ENCODE measurements around the gene EIF4A2. TPM values are rescaled to one million over a fixed set of nuclear protein-coding genes. Genes with fewer than 3 reads are reported as not detected.

The EIF4A2 gene
- total RNA-seq, 1 experiment from 2014 or later, result 435 TPM

DNA sequence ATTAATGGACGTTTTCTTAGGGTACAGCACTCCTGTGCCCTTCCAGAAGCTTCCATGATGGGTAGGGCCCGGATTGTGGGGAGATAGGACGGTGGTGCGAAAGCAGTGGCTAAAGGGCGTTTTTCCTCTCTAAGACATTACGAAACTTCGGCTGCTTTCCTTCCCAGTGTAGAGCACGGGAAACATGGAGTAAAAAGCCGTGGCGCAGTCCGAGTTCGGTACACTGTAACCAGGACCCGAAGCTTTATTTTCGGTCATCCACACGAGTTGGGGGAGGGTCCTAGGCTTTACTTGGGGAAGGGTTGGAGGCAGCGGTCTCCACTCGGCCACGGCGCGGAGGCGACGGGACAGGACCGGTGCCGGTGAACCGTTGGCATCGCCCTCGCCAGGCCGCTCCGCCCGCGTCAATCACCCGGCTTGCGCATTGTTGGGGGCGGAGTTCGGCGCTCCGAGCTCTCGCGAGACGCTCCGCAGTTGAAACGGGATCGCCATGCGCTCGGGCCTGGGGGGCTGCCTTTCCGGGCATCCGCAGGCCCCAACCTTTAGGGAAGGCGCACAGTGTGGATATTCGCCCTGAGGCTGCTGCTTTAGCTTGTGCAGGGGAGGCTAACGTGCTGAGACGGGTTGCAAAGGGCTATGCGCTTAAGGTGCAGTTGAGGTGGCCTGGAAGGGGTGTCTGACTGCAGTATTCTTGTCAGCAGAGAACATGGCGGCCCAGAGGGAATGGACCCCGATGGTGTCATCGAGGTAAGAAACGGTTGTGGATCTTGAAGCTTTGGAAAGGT, 546 bp downstream of the EIF4A2 start:
- ChIA-PET CTCF (no interaction called here), POLR2A (ENCODE audit: low non-redundant PET) (interaction anchor here (0.6 to 0.7 kb wide), 5 partner anchors 47 to 1054 kb away, joined by 4 to 11 read pairs (median 5); partner anchors contain the start of gene RPL39L)
- peak; percentile 79 for DNase-seq (ENCODE audit: low spot score)
- Histone ChIP-seq H3K4me3 (ENCODE audit: low read depth, low read length, poor library complexity, severe bottlenecking) (peak overlapping the region; percentile 77), H3K27ac (ENCODE audit: low read depth, low read length, poor library complexity, severe bottlenecking) (peak overlapping the region; percentile 98), H3K9me3 (ENCODE audit: low read depth, low read length, poor library complexity, severe bottlenecking) (no peaks in the 10 kb centered on the region), H3K27me3 (replicated peaks; ENCODE audit: insufficient read depth, low read depth, low read length, poor library complexity) (no peaks in the 10 kb centered on the region), H3K4me1 (ENCODE audit: insufficient read depth, low read length, poor library complexity, severe bottlenecking) (peaks cover 27% of the 10 kb centered on the region), H3K36me3 (ENCODE audit: insufficient read depth, low read length, poor library complexity, severe bottlenecking) (peaks cover 52% of the 10 kb centered on the region)
- intact Hi-C loops (cut with micrococcal nuclease; ENCODE audit: unreplicated experiment), result loop anchor here (10.0 kb wide), 1 partner anchor 169 kb away; the partner anchor contains the start of gene AHSG
- BruUV-seq (replicated peaks), result TSS peak; percentile 47
- TF ChIP-seq, protein P1, sequence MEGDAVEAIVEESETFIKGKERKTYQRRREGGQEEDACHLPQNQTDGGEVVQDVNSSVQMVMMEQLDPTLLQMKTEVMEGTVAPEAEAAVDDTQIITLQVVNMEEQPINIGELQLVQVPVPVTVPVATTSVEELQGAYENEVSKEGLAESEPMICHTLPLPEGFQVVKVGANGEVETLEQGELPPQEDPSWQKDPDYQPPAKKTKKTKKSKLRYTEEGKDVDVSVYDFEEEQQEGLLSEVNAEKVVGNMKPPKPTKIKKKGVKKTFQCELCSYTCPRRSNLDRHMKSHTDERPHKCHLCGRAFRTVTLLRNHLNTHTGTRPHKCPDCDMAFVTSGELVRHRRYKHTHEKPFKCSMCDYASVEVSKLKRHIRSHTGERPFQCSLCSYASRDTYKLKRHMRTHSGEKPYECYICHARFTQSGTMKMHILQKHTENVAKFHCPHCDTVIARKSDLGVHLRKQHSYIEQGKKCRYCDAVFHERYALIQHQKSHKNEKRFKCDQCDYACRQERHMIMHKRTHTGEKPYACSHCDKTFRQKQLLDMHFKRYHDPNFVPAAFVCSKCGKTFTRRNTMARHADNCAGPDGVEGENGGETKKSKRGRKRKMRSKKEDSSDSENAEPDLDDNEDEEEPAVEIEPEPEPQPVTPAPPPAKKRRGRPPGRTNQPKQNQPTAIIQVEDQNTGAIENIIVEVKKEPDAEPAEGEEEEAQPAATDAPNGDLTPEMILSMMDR (conservative IDR thresholded peaks at IDR 0.05; ENCODE audit: low read depth, low read length), result no peak
- no peak for TF ChIP-seq EZH2 (IDR thresholded peaks at IDR 0.05; ENCODE audit: borderline replicate concordance, low read depth, low read length, poor library complexity, severe bottlenecking)

DNA sequence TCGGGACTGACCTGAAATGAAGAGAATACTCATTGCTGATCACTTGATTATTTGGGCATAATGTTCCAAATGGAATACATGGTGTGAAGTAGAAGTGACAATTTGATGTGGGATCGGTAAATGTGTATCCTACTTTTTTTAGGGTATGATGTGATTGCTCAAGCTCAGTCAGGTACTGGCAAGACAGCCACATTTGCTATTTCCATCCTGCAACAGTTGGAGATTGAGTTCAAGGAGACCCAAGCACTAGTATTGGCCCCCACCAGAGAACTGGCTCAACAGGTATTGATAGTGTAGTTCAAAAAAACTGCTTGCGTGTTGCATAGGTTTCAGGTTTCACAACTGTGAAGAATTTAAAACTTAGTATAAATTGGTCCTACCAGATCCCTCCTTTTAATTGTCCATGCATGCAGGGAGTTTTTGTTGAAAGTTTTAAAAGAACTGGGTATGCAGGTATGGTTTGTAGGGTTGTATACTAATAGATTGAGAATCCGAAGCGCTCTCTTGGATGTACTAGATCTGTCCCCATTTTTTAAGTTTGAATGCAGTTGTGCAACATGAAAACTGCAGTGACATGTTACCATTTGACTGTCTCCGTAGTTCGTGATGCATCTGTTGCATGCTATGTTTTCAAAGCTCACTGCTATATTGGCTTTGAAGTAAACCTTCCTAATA, 1.6 kb downstream of the EIF4A2 start:
- DNase-seq (ENCODE audit: low spot score), result no peak
- Histone ChIP-seq H3K36me3 (ENCODE audit: insufficient read depth, low read length, poor library complexity, severe bottlenecking) (peaks cover 62% of the 10 kb centered on the region), H3K4me1 (ENCODE audit: insufficient read depth, low read length, poor library complexity, severe bottlenecking) (peaks cover 31% of the 10 kb centered on the region), H3K27me3 (replicated peaks; ENCODE audit: insufficient read depth, low read depth, low read length, poor library complexity) (no peaks in the 10 kb centered on the region), H3K27ac (ENCODE audit: low read depth, low read length, poor library complexity, severe bottlenecking) (peak overlapping the region; percentile 98), H3K4me3 (ENCODE audit: low read depth, low read length, poor library complexity, severe bottlenecking) (peak overlapping the region; percentile 77), H3K9me3 (ENCODE audit: low read depth, low read length, poor library complexity, severe bottlenecking) (no peaks in the 10 kb centered on the region)
- TF ChIP-seq, protein P1 (conservative IDR thresholded peaks at IDR 0.05; ENCODE audit: low read depth, low read length), result no peak
- TF ChIP-seq EZH2 (IDR thresholded peaks at IDR 0.05; ENCODE audit: borderline replicate concordance, low read depth, low read length, poor library complexity, severe bottlenecking), result no peak
- CTCF ChIA-PET, result no interaction called here
- BruUV-seq (replicated peaks), result no TSS peak
- intact Hi-C loops (cut with micrococcal nuclease; ENCODE audit: unreplicated experiment), result loop anchor here (10.0 kb wide), 1 partner anchor 170 kb away; the partner anchor contains the start of gene AHSG
- POLR2A ChIA-PET (ENCODE audit: low non-redundant PET), result interaction anchor here (0.6 to 1.0 kb wide), 2 partner anchors 13 to 355 kb away, joined by 3 to 4 read pairs; partner anchors contain the start of gene RPL39L

DNA sequence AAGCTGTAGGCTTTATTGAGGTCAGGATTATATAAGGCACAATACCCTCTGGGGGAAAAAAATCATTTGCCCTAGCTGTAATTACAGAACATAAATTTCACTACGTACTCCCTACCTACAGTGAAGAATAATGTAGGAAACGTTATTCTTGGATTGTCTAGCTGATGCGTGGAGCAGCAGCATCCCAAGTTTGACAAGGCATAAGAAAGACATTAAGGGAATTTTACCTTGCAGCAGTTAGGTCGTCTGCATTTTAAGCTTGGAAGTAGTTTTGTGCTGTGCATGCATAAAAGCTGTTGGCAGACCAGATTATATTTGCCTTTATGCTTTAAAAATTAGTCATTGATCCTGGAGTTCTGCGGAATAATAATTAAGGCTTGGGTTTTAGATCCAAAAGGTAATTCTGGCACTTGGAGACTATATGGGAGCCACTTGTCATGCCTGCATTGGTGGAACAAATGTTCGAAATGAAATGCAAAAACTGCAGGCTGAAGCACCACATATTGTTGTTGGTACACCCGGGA, 2.2 kb downstream of the EIF4A2 start:
- Histone ChIP-seq H3K27me3 (replicated peaks; ENCODE audit: insufficient read depth, low read depth, low read length, poor library complexity) (no peaks in the 10 kb centered on the region), H3K36me3 (ENCODE audit: insufficient read depth, low read length, poor library complexity, severe bottlenecking) (peaks cover 68% of the 10 kb centered on the region), H3K4me1 (ENCODE audit: insufficient read depth, low read length, poor library complexity, severe bottlenecking) (peaks cover 33% of the 10 kb centered on the region), H3K27ac (ENCODE audit: low read depth, low read length, poor library complexity, severe bottlenecking) (no peak overlapping the region), H3K9me3 (ENCODE audit: low read depth, low read length, poor library complexity, severe bottlenecking) (no peaks in the 10 kb centered on the region), H3K4me3 (ENCODE audit: low read depth, low read length, poor library complexity, severe bottlenecking) (peak overlapping the region; percentile 77)
- no TSS peak for BruUV-seq (replicated peaks)
- TF ChIP-seq, protein P1 (conservative IDR thresholded peaks at IDR 0.05; ENCODE audit: low read depth, low read length), result no peak
- no peak for TF ChIP-seq EZH2 (IDR thresholded peaks at IDR 0.05; ENCODE audit: borderline replicate concordance, low read depth, low read length, poor library complexity, severe bottlenecking)
- intact Hi-C loops (cut with micrococcal nuclease; ENCODE audit: unreplicated experiment), result loop anchor here (10.0 kb wide), 1 partner anchor 171 kb away; the partner anchor contains the start of gene AHSG
- no peak for DNase-seq (ENCODE audit: low spot score)
- ChIA-PET POLR2A (ENCODE audit: low non-redundant PET) (interaction anchor here (1.0 kb wide), 1 partner anchor 13 kb away, joined by 3 read pairs; no protein-coding TSS in a partner anchor), CTCF (no interaction called here)
